ENCODE measurements around the gene CSNK2A2. TPM values are rescaled to one million over a fixed set of nuclear protein-coding genes. Genes with fewer than 3 reads are reported as not detected.

Gene CSNK2A2
- total RNA-seq, 1 donor from 2014 or later = 81.6 TPM

GRCh38 chr16:58230259-58230658, 32.4 kb upstream of the CSNK2A2 start:
- H3K27me3 ChIP-seq = no peaks in the 10 kb centered on the region
- no peaks in the 10 kb centered on the region for H3K36me3 ChIP-seq
- no peaks in the 10 kb centered on the region for H3K36me3 Mint-ChIP-seq
- H3K9ac ChIP-seq = no peak overlapping the region
- H3K27ac Mint-ChIP-seq = no peak overlapping the region
- H4K20me1 ChIP-seq (ENCODE audit: low read depth) = no peaks in the 10 kb centered on the region
- H3K79me2 ChIP-seq (ENCODE audit: low read depth) = no peaks in the 10 kb centered on the region
- no peak overlapping the region for H3K4me3 ChIP-seq
- no peaks in the 10 kb centered on the region for H3F3A ChIP-seq (ENCODE audit: low read depth)
- TF ChIP-seq EZH2phosphoT487 (IDR thresholded peaks at IDR 0.05) = no peak
- TF ChIP-seq CTCF (IDR thresholded peaks at IDR 0.05) = no peak
- TF ChIP-seq EZH2 (IDR thresholded peaks at IDR 0.05) = no peak
- no peaks in the 10 kb centered on the region for H3K9me3 ChIP-seq (ENCODE audit: low read depth)
- no peak overlapping the region for H3K4me3 Mint-ChIP-seq
- DNase-seq (ENCODE audit: low spot score) = no peak
- no peaks in the 10 kb centered on the region for H3K4me1 ChIP-seq
- peaks cover 12% of the 10 kb centered on the region for H3K27me3 Mint-ChIP-seq (ENCODE audit: insufficient read depth, low read depth)
- no peak overlapping the region for H3K4me2 ChIP-seq
- H3K27ac ChIP-seq = no peak overlapping the region
- H3K4me1 Mint-ChIP-seq = no peaks in the 10 kb centered on the region
- H2AFZ ChIP-seq (replicated peaks) = peak overlapping the region; percentile 63
- peaks cover 2% of the 10 kb centered on the region for H3K9me3 Mint-ChIP-seq

GRCh38 chr16:58226790-58227189, 28.9 kb upstream of the CSNK2A2 start:
- Histone ChIP-seq H3K4me3 (no peak overlapping the region), H3K9ac (no peak overlapping the region), H3K27me3 (no peaks in the 10 kb centered on the region), H3K4me2 (no peak overlapping the region), H3K9me3 (ENCODE audit: low read depth) (no peaks in the 10 kb centered on the region), H3K36me3 (no peaks in the 10 kb centered on the region), H3K79me2 (ENCODE audit: low read depth) (no peaks in the 10 kb centered on the region), H3K27ac (no peak overlapping the region), H3F3A (ENCODE audit: low read depth) (no peaks in the 10 kb centered on the region), H2AFZ (replicated peaks) (no peak overlapping the region), H3K4me1 (no peaks in the 10 kb centered on the region), H4K20me1 (ENCODE audit: low read depth) (no peaks in the 10 kb centered on the region)
- H3K4me3 Mint-ChIP-seq = no peak overlapping the region
- no peaks in the 10 kb centered on the region for H3K4me1 Mint-ChIP-seq
- H3K27ac Mint-ChIP-seq = no peak overlapping the region
- H3K27me3 Mint-ChIP-seq (ENCODE audit: insufficient read depth, low read depth) = peaks cover 11% of the 10 kb centered on the region
- H3K36me3 Mint-ChIP-seq = no peaks in the 10 kb centered on the region
- peaks cover 2% of the 10 kb centered on the region for H3K9me3 Mint-ChIP-seq
- TF ChIP-seq EZH2phosphoT487 (IDR thresholded peaks at IDR 0.05) = no peak
- DNase-seq (ENCODE audit: low spot score) = no peak

- Histone ChIP-seq H3K9ac (no peak overlapping the region), H2AFZ (replicated peaks) (no peak overlapping the region), H4K20me1 (ENCODE audit: low read depth) (no peaks in the 10 kb centered on the region), H3K4me3 (no peak overlapping the region), H3K4me1 (no peaks in the 10 kb centered on the region), H3K79me2 (ENCODE audit: low read depth) (no peaks in the 10 kb centered on the region), H3K27ac (no peak overlapping the region), H3K4me2 (no peak overlapping the region), H3F3A (ENCODE audit: low read depth) (no peaks in the 10 kb centered on the region), H3K9me3 (ENCODE audit: low read depth) (no peaks in the 10 kb centered on the region), H3K27me3 (no peaks in the 10 kb centered on the region), H3K36me3 (no peaks in the 10 kb centered on the region)
- H3K4me3 Mint-ChIP-seq = no peak overlapping the region
- no peaks in the 10 kb centered on the region for H3K36me3 Mint-ChIP-seq
- H3K4me1 Mint-ChIP-seq = no peaks in the 10 kb centered on the region
- peaks cover 8% of the 10 kb centered on the region for H3K27me3 Mint-ChIP-seq (ENCODE audit: insufficient read depth, low read depth)
- no peak for DNase-seq (ENCODE audit: low spot score)
- no peak overlapping the region for H3K27ac Mint-ChIP-seq
- no peak for TF ChIP-seq CTCF (IDR thresholded peaks at IDR 0.05)
- TF ChIP-seq EZH2 (IDR thresholded peaks at IDR 0.05) = no peak
- no peak for TF ChIP-seq EZH2phosphoT487 (IDR thresholded peaks at IDR 0.05)
- H3K9me3 Mint-ChIP-seq = peaks cover 2% of the 10 kb centered on the region
Measured at GRCh38 chr16:58225965-58226602, 28.2 kb upstream of the CSNK2A2 start.

DNA sequence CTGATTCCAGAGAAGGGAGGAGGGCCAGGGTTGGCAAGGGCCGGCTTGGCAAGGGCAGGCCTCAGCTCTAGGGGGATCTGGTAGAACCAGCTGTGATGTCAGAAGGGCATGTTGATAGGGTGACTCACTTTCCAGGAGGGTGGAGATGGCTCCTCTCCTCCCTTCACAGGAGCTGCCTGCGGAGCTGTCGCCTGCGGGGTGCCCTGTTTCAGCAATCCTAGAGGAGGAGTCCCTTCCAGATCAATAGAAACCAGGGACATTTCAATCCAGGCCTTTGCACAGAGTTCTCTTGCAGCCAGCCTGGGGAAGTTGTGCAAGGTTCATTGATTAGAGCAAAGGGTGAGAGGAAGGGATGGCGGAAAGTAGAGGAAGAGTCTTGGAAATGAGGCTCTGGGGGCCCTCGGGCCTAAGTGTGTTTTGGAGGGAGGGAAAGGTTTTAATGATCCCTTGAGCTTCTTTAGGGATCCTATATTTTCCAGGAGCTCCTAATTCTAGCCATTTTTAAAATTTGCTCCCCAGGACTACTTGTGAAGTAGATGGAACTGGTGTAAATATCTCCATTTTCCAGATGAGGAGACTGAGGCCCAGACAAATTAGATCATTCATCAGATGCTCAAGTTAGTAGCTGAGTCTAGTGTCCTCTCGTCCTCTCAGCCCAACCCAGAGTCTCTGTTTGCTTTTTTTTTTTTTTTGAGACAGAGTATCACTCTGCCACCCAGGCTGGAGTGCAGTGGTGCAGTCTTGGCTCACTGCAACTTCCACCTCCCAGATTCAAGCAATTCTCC, 24.8 kb upstream of the CSNK2A2 start:
- Histone ChIP-seq H3K36me3 (no peaks in the 10 kb centered on the region), H3K27me3 (no peaks in the 10 kb centered on the region), H3F3A (ENCODE audit: low read depth) (no peaks in the 10 kb centered on the region), H3K4me1 (no peaks in the 10 kb centered on the region), H3K27ac (no peak overlapping the region), H3K4me3 (no peak overlapping the region), H3K79me2 (ENCODE audit: low read depth) (no peaks in the 10 kb centered on the region), H4K20me1 (ENCODE audit: low read depth) (no peaks in the 10 kb centered on the region), H3K9me3 (ENCODE audit: low read depth) (no peaks in the 10 kb centered on the region), H3K9ac (no peak overlapping the region), H3K4me2 (no peak overlapping the region), H2AFZ (replicated peaks) (peak overlapping the region; percentile 82)
- Mint-ChIP-seq H3K4me1 (no peaks in the 10 kb centered on the region), H3K27me3 (ENCODE audit: insufficient read depth, low read depth) (peaks cover 10% of the 10 kb centered on the region), H3K9me3 (peaks cover 2% of the 10 kb centered on the region), H3K36me3 (no peaks in the 10 kb centered on the region), H3K4me3 (no peak overlapping the region), H3K27ac (peak overlapping the region; percentile 25)
- no peak for DNase-seq (ENCODE audit: low spot score)
- TF ChIP-seq EZH2phosphoT487 (IDR thresholded peaks at IDR 0.05) (no peak), CTCF (IDR thresholded peaks at IDR 0.05) (no peak), EZH2 (IDR thresholded peaks at IDR 0.05) (no peak)
